ENCODE measurements around the gene PLA2G2E. TPM values are rescaled to one million over a fixed set of nuclear protein-coding genes. Genes with fewer than 3 reads are reported as not detected.

The PLA2G2E gene
- total RNA-seq, 1 experiment from 2014 or later = 0.41 TPM

GRCh38 chr1:19888112-19888511 lies 35.3 kb downstream of the PLA2G2E start:
- no peak for DNase-seq
- Mint-ChIP-seq H3K4me3 (ENCODE audit: unreplicated experiment) (no peak overlapping the region), H3K9me3 (ENCODE audit: unreplicated experiment) (no peaks in the 10 kb centered on the region), H3K27ac (ENCODE audit: unreplicated experiment) (no peak overlapping the region), H3K4me1 (ENCODE audit: low read depth, unreplicated experiment) (no peaks in the 10 kb centered on the region), H3K36me3 (ENCODE audit: insufficient read depth, unreplicated experiment) (peaks cover 9% of the 10 kb centered on the region), H3K27me3 (ENCODE audit: insufficient read depth, unreplicated experiment) (no peaks in the 10 kb centered on the region)
- no peaks in the 10 kb centered on the region for H3K9me3 ChIP-seq
- ChIA-PET CTCF (no interaction called here), POLR2A (no interaction called here)
- H3K27me3 ChIP-seq (replicated peaks; ENCODE audit: control insufficient read depth, insufficient read depth, low read length) = no peaks in the 10 kb centered on the region
- H3K36me3 ChIP-seq (ENCODE audit: control insufficient read depth, insufficient read depth, low read length) = no peaks in the 10 kb centered on the region
- no TSS peak for BruUV-seq (replicated peaks)
- intact Hi-C loops (cut with micrococcal nuclease; ENCODE audit: unreplicated experiment) = no loop called here
- TF ChIP-seq CTCF (IDR thresholded peaks at IDR 0.05; ENCODE audit: insufficient read depth in 1 of 2, low read depth in 1 of 2, low read length in 1 of 2, severe bottlenecking in 1 of 2, unreplicated experiment in 1 of 2) = no peak
- 0 out of 2 replicates have a peak, but pooled peaks cover 5% of the 10 kb centered on the region for H3K4me1 ChIP-seq
- H3K4me3 ChIP-seq (ENCODE audit: low read depth, low read length) = no peak overlapping the region

- H3K4me1 ChIP-seq = 0 out of 2 replicates have a peak, but pooled peaks cover 5% of the 10 kb centered on the region
- peaks cover 7% of the 10 kb centered on the region for H3K4me1 Mint-ChIP-seq (ENCODE audit: low read depth, unreplicated experiment)
Measured at GRCh38 chr1:19885821-19886220, 37.6 kb downstream of the PLA2G2E start.

GRCh38 chr1:19884312-19884711 lies 39.1 kb downstream of the PLA2G2E start:
- intact Hi-C loops (cut with micrococcal nuclease; ENCODE audit: unreplicated experiment) = no loop called here
- no peak overlapping the region for H3K4me3 Mint-ChIP-seq (ENCODE audit: unreplicated experiment)
- H3K36me3 ChIP-seq (ENCODE audit: control insufficient read depth, insufficient read depth, low read length) = no peaks in the 10 kb centered on the region
- peaks cover 7% of the 10 kb centered on the region for H3K36me3 Mint-ChIP-seq (ENCODE audit: insufficient read depth, unreplicated experiment)
- BruUV-seq (replicated peaks) = no TSS peak
- POLR2A ChIA-PET = no interaction called here
- no peaks in the 10 kb centered on the region for H3K27me3 Mint-ChIP-seq (ENCODE audit: insufficient read depth, unreplicated experiment)
- H3K4me1 ChIP-seq = 0 out of 2 replicates have a peak, but pooled peaks cover 5% of the 10 kb centered on the region
- no peak overlapping the region for H3K27ac Mint-ChIP-seq (ENCODE audit: unreplicated experiment)
- H3K4me3 ChIP-seq (ENCODE audit: low read depth, low read length) = no peak overlapping the region
- CTCF ChIA-PET = no interaction called here
- no peak for DNase-seq
- H3K27me3 ChIP-seq (replicated peaks; ENCODE audit: control insufficient read depth, insufficient read depth, low read length) = no peaks in the 10 kb centered on the region
- TF ChIP-seq CTCF (IDR thresholded peaks at IDR 0.05; ENCODE audit: insufficient read depth in 1 of 2, low read depth in 1 of 2, low read length in 1 of 2, severe bottlenecking in 1 of 2, unreplicated experiment in 1 of 2) = no peak
- no peaks in the 10 kb centered on the region for H3K9me3 Mint-ChIP-seq (ENCODE audit: unreplicated experiment)
- H3K9me3 ChIP-seq = no peaks in the 10 kb centered on the region
- peaks cover 7% of the 10 kb centered on the region for H3K4me1 Mint-ChIP-seq (ENCODE audit: low read depth, unreplicated experiment)

More at GRCh38 chr1:19885821-19886220, 37.6 kb downstream of the PLA2G2E start:
- intact Hi-C loops (cut with micrococcal nuclease; ENCODE audit: unreplicated experiment) = no loop called here
- CTCF ChIA-PET = interaction anchor here (0.6 kb wide), 1 partner anchor 1767 kb away, joined by 3 read pairs; no protein-coding TSS in a partner anchor
- TF ChIP-seq CTCF (IDR thresholded peaks at IDR 0.05; ENCODE audit: insufficient read depth in 1 of 2, low read depth in 1 of 2, low read length in 1 of 2, severe bottlenecking in 1 of 2, unreplicated experiment in 1 of 2) = no peak
- Mint-ChIP-seq H3K36me3 (ENCODE audit: insufficient read depth, unreplicated experiment) (peaks cover 7% of the 10 kb centered on the region), H3K27me3 (ENCODE audit: insufficient read depth, unreplicated experiment) (no peaks in the 10 kb centered on the region), H3K27ac (ENCODE audit: unreplicated experiment) (no peak overlapping the region), H3K9me3 (ENCODE audit: unreplicated experiment) (no peaks in the 10 kb centered on the region), H3K4me3 (ENCODE audit: unreplicated experiment) (no peak overlapping the region)
- POLR2A ChIA-PET = no interaction called here
- H3K36me3 ChIP-seq (ENCODE audit: control insufficient read depth, insufficient read depth, low read length) = no peaks in the 10 kb centered on the region
- DNase-seq = no peak
- no peak overlapping the region for H3K4me3 ChIP-seq (ENCODE audit: low read depth, low read length)
- no TSS peak for BruUV-seq (replicated peaks)
- no peaks in the 10 kb centered on the region for H3K27me3 ChIP-seq (replicated peaks; ENCODE audit: control insufficient read depth, insufficient read depth, low read length)
- H3K9me3 ChIP-seq = no peaks in the 10 kb centered on the region
